Fibroblast of lung (primary cell): ENCODE measurements around the gene RAB18.

Experiments
- CTCF ChIP-seq, 2 donors: IDR thresholded peaks in 1 of 2; conservative IDR thresholded peaks in 1 of 2; 1 replicate in 1 of 2; 2 replicates in 1 of 2; pipeline ENCODE4 v1.5.1; 2011 to 2012; ENCODE audit warnings: low read length in 2 of 2, control low read depth in 1 of 2, inconsistent platforms in 1 of 2, low read depth in 1 of 2, mild to moderate bottlenecking in 1 of 2
- EZH2 ChIP-seq: IDR thresholded peaks from 2 replicates; pipeline ENCODE4 v1.5.1; 2012; ENCODE audit warnings: low read length, control low read depth, mild to moderate bottlenecking; ENCODE audit errors: missing control alignments

- TF ChIP-seq CTCF (conservative IDR thresholded peaks at IDR 0.05 in 1 of 2, IDR thresholded peaks at IDR 0.05 in 1 of 2; ENCODE audit: low read depth in 1 of 2, low read length in 2 of 2) (no peak), EZH2 (no peak)
These were observed 80.2 kb downstream of the RAB18 start for GRCh38 chr10:27584302-27584701.
